ENCODE data around the gene TMA7B.
A peak's percentile ranks its signal among the peaks of the same experiment; 100 is the strongest.

TMA7B gene

DNA sequence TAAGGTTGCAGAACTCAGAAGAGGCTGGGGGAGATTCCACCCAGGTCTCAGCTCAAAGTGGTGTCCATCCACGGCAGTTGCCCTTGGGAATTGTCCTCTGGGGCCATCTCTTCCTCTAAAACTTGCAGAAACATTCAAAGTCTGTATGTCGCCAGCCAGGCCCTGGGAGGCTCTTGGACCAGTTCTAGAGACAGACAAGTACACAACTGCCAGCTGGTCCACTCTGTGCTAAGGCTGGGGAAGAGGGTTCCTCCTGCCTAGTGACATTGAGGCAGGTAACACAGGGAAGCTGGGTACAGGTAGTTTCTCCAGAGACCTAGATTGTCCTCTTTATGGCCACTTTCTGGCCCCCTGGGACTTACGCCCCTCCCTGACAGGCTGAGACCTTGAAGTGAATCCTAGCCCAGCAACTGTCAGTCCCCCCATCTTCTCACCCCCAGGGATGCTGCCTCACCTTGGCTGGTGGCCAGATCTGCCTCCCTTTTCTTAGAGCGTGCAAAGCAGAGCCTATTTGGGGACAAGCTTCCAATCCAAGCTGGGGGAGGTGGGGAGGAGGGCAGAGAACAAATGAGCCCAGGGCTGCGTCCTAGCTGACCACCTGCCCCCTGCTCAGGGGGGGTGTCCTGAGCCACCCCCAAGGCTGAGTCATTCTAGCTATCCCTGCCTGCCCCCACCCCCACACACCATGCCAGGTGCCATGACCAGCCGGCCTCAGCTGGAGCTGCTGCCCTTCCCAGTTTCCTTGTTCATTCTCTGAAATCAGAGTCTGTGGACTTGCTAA lies 42.9 kb downstream of the TMA7B start:
- no peak for DNase-seq (ENCODE audit: low spot score)

GRCh38 chr22:40004836-40005235 lies 44.6 kb downstream of the TMA7B start:
- no peak for DNase-seq (ENCODE audit: low spot score)

- no peak for DNase-seq (ENCODE audit: low spot score)
Measured at GRCh38 chr22:40006641-40007040, 46.4 kb downstream of the TMA7B start.

GRCh38 chr22:40007853-40008710 lies 47.9 kb downstream of the TMA7B start:
- no peak for DNase-seq (ENCODE audit: low spot score)

GRCh38 chr22:40008726-40009291 lies 48.6 kb downstream of the TMA7B start:
- DNase-seq (ENCODE audit: low spot score), result no peak

DNA sequence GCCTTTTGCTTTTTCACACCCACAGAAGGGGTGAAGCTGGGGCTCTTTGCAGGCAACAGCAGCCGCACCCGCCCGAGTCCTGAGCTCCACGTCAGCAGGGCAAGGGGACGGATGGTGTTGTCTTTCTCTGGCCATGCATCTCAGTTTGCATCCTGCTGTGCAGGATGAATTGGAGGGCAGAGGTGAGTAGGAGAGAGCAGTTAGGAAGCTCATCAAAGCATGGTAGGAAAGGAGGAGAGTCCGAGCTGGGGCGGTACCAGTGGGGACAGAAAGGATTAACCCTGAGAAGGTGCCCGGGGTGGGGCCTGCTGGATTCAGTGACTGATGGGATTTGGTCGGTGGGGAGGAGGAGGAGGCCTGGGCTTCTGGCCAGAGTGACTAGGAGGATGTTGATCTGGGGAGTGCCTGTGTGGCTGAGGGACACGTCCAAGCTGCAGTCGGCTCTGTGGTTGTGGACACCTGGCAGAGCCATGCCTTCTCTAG lies 49.1 kb downstream of the TMA7B start:
- no peak for DNase-seq (ENCODE audit: low spot score)

DNA sequence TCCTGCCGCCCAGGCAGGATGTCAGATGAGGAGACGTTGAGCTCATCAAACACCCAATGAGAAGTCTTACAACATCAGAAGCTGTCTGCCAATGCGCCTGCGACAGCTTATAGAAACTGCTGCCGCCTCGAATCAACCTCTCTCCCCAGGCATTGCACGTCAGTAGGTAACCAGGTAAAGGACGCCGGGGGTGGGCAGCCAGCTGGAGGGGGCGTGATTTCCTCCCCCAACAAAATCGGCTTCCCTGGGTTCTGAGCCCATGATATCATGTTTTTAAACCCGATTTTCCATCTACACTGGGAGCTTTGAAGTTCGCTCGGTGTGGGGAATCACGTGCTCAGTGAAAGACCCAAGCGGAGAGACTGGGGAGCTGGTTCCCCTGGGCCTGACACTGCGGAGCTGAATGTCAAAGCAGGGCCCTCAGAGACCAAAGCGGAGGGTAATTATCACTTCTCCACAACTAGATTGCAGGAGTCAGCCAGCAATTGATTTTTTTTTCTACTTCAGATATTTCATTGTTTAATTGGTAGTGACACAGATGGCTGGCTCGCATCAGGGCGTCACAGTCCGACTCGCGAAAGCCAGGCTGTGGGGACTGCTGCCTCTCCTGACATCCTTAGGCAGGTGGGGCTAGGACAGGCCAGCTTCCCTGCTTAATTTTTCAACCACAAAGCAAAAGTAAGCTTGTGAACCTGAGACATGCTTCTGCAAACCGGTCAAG lies 49.9 kb downstream of the TMA7B start:
- peak; percentile 36 for DNase-seq (ENCODE audit: low spot score)

GRCh38 chr22:40010746-40011145 lies 50.5 kb downstream of the TMA7B start:
- DNase-seq (ENCODE audit: low spot score), result no peak

Data from CD4-positive, alpha-beta T cell treated with Interleukin-6 at 100 ng/mL for 8 hours (primary cell).